ENCODE data around the gene PTCD3. TPM values are rescaled to one million over a fixed set of nuclear protein-coding genes. Genes with fewer than 3 reads are reported as not detected.

Gene PTCD3
- total RNA-seq, 1 donor from 2014 or later, result 169 TPM

DNA sequence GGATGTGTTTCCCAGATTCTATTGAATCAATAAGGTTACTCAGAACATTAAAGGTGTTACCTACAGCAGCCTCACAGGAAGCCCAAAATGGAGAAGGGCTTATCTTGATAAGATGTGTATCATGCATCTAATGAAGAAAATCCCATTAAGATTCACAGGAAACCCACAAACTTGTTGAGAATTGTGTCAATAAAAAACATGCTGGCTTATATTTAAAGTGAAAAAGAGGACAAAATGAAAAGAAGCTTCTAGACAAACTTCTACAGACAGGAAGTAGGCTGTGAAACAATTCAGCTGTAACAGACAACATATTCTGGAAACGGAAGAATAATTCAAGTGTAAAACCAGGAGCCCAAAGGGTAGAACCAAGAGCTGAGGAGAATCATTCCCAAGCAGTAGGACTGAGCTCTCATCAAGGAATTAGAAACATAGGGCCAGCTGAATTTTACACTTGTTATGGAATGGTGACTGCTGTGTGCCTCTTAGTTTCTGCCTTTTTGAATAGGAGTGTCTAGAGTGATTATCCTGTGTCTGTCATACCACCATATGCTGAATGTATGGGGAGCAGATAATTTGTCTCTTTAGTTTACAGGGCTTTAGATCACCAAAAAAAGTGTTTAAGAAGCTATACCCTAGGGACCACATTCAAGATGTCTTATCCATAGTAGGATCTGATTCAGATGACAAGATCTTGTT lies 79.6 kb downstream of the PTCD3 start:
- Mint-ChIP-seq H3K27ac (peak overlapping the region; percentile 83), H3K27me3 (no peaks in the 10 kb centered on the region), H3K4me3 (peak overlapping the region; percentile 63), H3K9me3 (no peaks in the 10 kb centered on the region), H3K36me3 (ENCODE audit: low read depth) (peaks cover 32% of the 10 kb centered on the region), H3K4me1 (peaks cover 60% of the 10 kb centered on the region)
- intact Hi-C loops (cut with micrococcal nuclease), result loop anchor here (1.0 kb wide), 1 partner anchor 10 kb away; the partner anchor contains the start of gene IMMT
- DNase-seq, result peak; percentile 72

GRCh38 chr2:86186431-86186830 lies 80.4 kb downstream of the PTCD3 start:
- DNase-seq, result peak; percentile 57
- Mint-ChIP-seq H3K27me3 (no peaks in the 10 kb centered on the region), H3K36me3 (ENCODE audit: low read depth) (peaks cover 35% of the 10 kb centered on the region), H3K4me1 (peaks cover 65% of the 10 kb centered on the region), H3K4me3 (peak overlapping the region; percentile 63), H3K27ac (peak overlapping the region; percentile 83), H3K9me3 (no peaks in the 10 kb centered on the region)
- intact Hi-C loops (cut with micrococcal nuclease), result no loop called here

GRCh38 chr2:86189782-86190416 lies 83.9 kb downstream of the PTCD3 start:
- Mint-ChIP-seq H3K27ac (peak overlapping the region; percentile 17), H3K4me3 (no peak overlapping the region), H3K27me3 (no peaks in the 10 kb centered on the region), H3K36me3 (ENCODE audit: low read depth) (peaks cover 45% of the 10 kb centered on the region), H3K9me3 (no peaks in the 10 kb centered on the region), H3K4me1 (peaks cover 67% of the 10 kb centered on the region)
- no peak for DNase-seq
- intact Hi-C loops (cut with micrococcal nuclease), result loop anchor here (10.0 kb wide), 2 partner anchors 335 to 575 kb away; partner anchors contain the start of genes C2orf68 and USP39

Other genes with a start within 250 kb of the PTCD3 start
- gene ST3GAL5, start 217.2 kb upstream of the PTCD3 start, total RNA-seq, result 13.3 and 14.6 TPM in 2 replicates
- gene POLR1A, start 349 bp upstream of the PTCD3 start, total RNA-seq, result 66.8 and 73.5 TPM in 2 replicates
- 181 and 188 TPM in 2 replicates for gene IMMT, start 89.2 kb downstream of the PTCD3 start, total RNA-seq
- 65.0 and 72.7 TPM in 2 replicates for gene MRPL35, start 93.2 kb downstream of the PTCD3 start, total RNA-seq
- 0.19 and 0.44 TPM in 2 replicates for gene REEP1, start 231.4 kb downstream of the PTCD3 start, total RNA-seq

Data from activated CD4-positive, alpha-beta T cell treated with anti-CD3 and anti-CD28 coated beads, Interleukin-2, amount 10 ng/mL, durations not matched to agents 24 days and 14 days (primary cell).